H9 (cell line): ENCODE results near the gene LNP1. TPM values are rescaled to one million over a fixed set of nuclear protein-coding genes. Genes with fewer than 3 reads are reported as not detected.

Experiments used
- DNase-seq: peaks from one replicate; pipeline ENCODE4 v3.0.0-alpha.2; 2017
- H2AFZ ChIP-seq: one replicate; pipeline ENCODE4 v1.6.1; 2013; ENCODE audit warnings: mild to moderate bottlenecking, low read length, control low read depth, moderate library complexity
- H2AK5ac ChIP-seq: 2 replicates; pipeline ENCODE4 v1.6.1; 2013; ENCODE audit warnings: low read length, control low read depth, mixed read lengths; ENCODE audit not compliant: insufficient read length
- H2BK120ac ChIP-seq: one replicate; pipeline ENCODE4 v1.6.1; 2013; ENCODE audit warnings: low read depth, mild to moderate bottlenecking, low read length, control low read depth, inconsistent platforms; ENCODE audit not compliant: poor library complexity, severe bottlenecking
- H2BK12ac ChIP-seq: 2 replicates; pipeline ENCODE4 v1.6.1; 2013; ENCODE audit warnings: low read length, control low read depth, mixed read lengths, low read depth; ENCODE audit not compliant: insufficient read length
- H2BK15ac ChIP-seq: 2 replicates; pipeline ENCODE4 v1.6.1; 2013; ENCODE audit warnings: low read depth, low read length, control low read depth
- H2BK20ac ChIP-seq: one replicate; pipeline ENCODE4 v1.6.1; 2013; ENCODE audit warnings: low read depth, mild to moderate bottlenecking, low read length, control low read depth, inconsistent platforms; ENCODE audit not compliant: poor library complexity, severe bottlenecking
- H2BK5ac ChIP-seq: 2 replicates; pipeline ENCODE4 v1.6.1; 2013; ENCODE audit warnings: low read length, control low read depth, mixed read lengths; ENCODE audit not compliant: insufficient read length
- H3K14ac ChIP-seq: 2 replicates; pipeline ENCODE4 v1.6.1; 2013; ENCODE audit warnings: low read length, control low read depth; ENCODE audit not compliant: insufficient read depth
- H3K18ac ChIP-seq: 2 replicates; pipeline ENCODE4 v1.6.1; 2013; ENCODE audit warnings: low read depth, mild to moderate bottlenecking, mixed read lengths, low read length, control low read depth; ENCODE audit not compliant: insufficient read length
- H3K23ac ChIP-seq: 2 replicates; pipeline ENCODE4 v1.6.1; 2013; ENCODE audit warnings: low read length, control low read depth, mixed read lengths, low read depth; ENCODE audit not compliant: insufficient read length
- H3K23me2 ChIP-seq: 2 replicates; pipeline ENCODE4 v1.6.1; 2013; ENCODE audit warnings: low read depth, mild to moderate bottlenecking, mixed read lengths, low read length, control low read depth; ENCODE audit not compliant: insufficient read length, poor library complexity, severe bottlenecking
- H3K27ac ChIP-seq: 2 replicates; pipeline ENCODE4 v1.5.1; 2013; ENCODE audit warnings: low read length, control low read depth, mixed read lengths, low read depth; ENCODE audit not compliant: insufficient read length
- H3K27me3 ChIP-seq: 2 replicates; pipeline ENCODE4 v1.6.1; 2013; ENCODE audit warnings: low read length, control low read depth, inconsistent platforms; ENCODE audit not compliant: insufficient read depth
- H3K4ac ChIP-seq: 2 replicates; pipeline ENCODE4 v1.6.1; 2013; ENCODE audit warnings: low read depth, mild to moderate bottlenecking, control low read depth, inconsistent platforms, low read length, moderate library complexity
- H3K4me1 ChIP-seq: 2 replicates; pipeline ENCODE4 v1.6.1; 2013; ENCODE audit warnings: low read length, control low read depth, inconsistent platforms; ENCODE audit not compliant: insufficient read depth
- H3K4me2 ChIP-seq: 2 replicates; pipeline ENCODE4 v1.6.1; 2013; ENCODE audit warnings: low read length, control low read depth, mixed read lengths; ENCODE audit not compliant: insufficient read length, insufficient read depth
- H3K56ac ChIP-seq: 2 replicates; pipeline ENCODE4 v1.6.1; 2013; ENCODE audit warnings: low read depth, mild to moderate bottlenecking, mixed read lengths, low read length, control low read depth; ENCODE audit not compliant: insufficient read length
- H3K79me1 ChIP-seq: 2 replicates; pipeline ENCODE4 v1.6.1; 2013; ENCODE audit warnings: low read depth, mild to moderate bottlenecking, moderate library complexity, low read length, control low read depth, inconsistent platforms; ENCODE audit not compliant: insufficient read depth, poor library complexity, severe bottlenecking
- H3K79me2 ChIP-seq: 2 replicates; pipeline ENCODE4 v1.6.1; 2013; ENCODE audit warnings: low read length, control low read depth, inconsistent platforms; ENCODE audit not compliant: insufficient read depth
- H3K9ac ChIP-seq: 2 replicates; pipeline ENCODE4 v1.6.1; 2013; ENCODE audit warnings: low read length, control low read depth, mixed read lengths; ENCODE audit not compliant: insufficient read length; ENCODE audit errors: extremely low read depth
- H3K9me3 ChIP-seq: one replicate; pipeline ENCODE4 v1.6.1; 2013; ENCODE audit warnings: low read depth, low read length, inconsistent platforms; ENCODE audit not compliant: control insufficient read depth
- H3T11ph ChIP-seq: one replicate; pipeline ENCODE4 v1.6.1; 2013; ENCODE audit warnings: mild to moderate bottlenecking, low read length, control low read depth, inconsistent platforms
- H4K20me1 ChIP-seq: one replicate; pipeline ENCODE4 v1.6.1; 2013; ENCODE audit not compliant: control insufficient read depth, insufficient read length, insufficient read depth
- H4K5ac ChIP-seq: 2 replicates; pipeline ENCODE4 v1.6.1; 2013; ENCODE audit warnings: low read depth, mild to moderate bottlenecking, mixed read lengths, low read length, control low read depth; ENCODE audit not compliant: insufficient read length
- H4K8ac ChIP-seq: replicated peaks from 2 replicates; pipeline ENCODE4 v1.6.1; 2013; ENCODE audit warnings: low read length, control low read depth, mixed read lengths, low read depth; ENCODE audit not compliant: insufficient read length
- H4K91ac ChIP-seq: 2 replicates; pipeline ENCODE4 v1.6.1; 2013; ENCODE audit warnings: low read depth, mild to moderate bottlenecking, moderate library complexity, mixed read lengths, low read length, control low read depth; ENCODE audit not compliant: insufficient read length
- H3K27ac Mint-ChIP-seq, 3 experiments: 2 replicates in 2 of 3; 3 replicates in 1 of 3; pipeline ENCODE4 v1.8.0; 2020 to 2021; ENCODE audit warnings: mixed read lengths in 3 of 3, mild to moderate bottlenecking in 1 of 3, moderate library complexity in 1 of 3
- H3K27me3 Mint-ChIP-seq: 2 replicates; pipeline ENCODE4 v1.8.0; 2021; ENCODE audit warnings: low read depth, mild to moderate bottlenecking, moderate library complexity, mixed read lengths
- H3K36me3 Mint-ChIP-seq, 3 experiments: 2 replicates in 2 of 3; 3 replicates in 1 of 3; pipeline ENCODE4 v1.8.0; 2020 to 2021; ENCODE audit warnings: low read depth in 3 of 3, mixed read lengths in 3 of 3; ENCODE audit not compliant: insufficient read depth in 1 of 3
- H3K4me1 Mint-ChIP-seq, 2 experiments: 2 replicates each; pipeline ENCODE4 v1.8.0; 2020; ENCODE audit warnings: mixed read lengths in 2 of 2
- H3K4me3 Mint-ChIP-seq, 2 experiments: 2 replicates in 1 of 2; 3 replicates in 1 of 2; pipeline ENCODE4 v1.8.0; 2020 to 2021; ENCODE audit warnings: mild to moderate bottlenecking in 2 of 2, mixed read lengths in 2 of 2, moderate library complexity in 1 of 2
- H3K9me3 Mint-ChIP-seq, 2 experiments: 2 replicates in 1 of 2; 3 replicates in 1 of 2; pipeline ENCODE4 v1.8.0; 2020; ENCODE audit warnings: mild to moderate bottlenecking in 2 of 2, mixed read lengths in 2 of 2, moderate library complexity in 1 of 2
- CTCF ChIP-seq: fragments of 200-600 bp; sonication (generic); conservative IDR thresholded peaks from 3 replicates; pipeline ENCODE4 v1.8.0; 2021; ENCODE audit warnings: antibody characterized with exemption, mild to moderate bottlenecking
- WGBS: extraction: QIAGEN DNeasy Blood & Tissue Kit; methylation state at CpG from one replicate; pipeline ENCODE4 v1.1.7; 2013; ENCODE audit warnings: missing lambda C conversion rate, low lambda C conversion rate, mixed read lengths; ENCODE audit not compliant: insufficient read length; ENCODE audit errors: extremely low coverage; 5-methylcytosine and 5-hydroxymethylcytosine counted together
- total RNA-seq: library from RNA; stranded (reverse); gene quantifications from 2 replicates; pipeline ENCODE4 v1.2.1, GENCODE V29; 2021

The LNP1 gene
- total RNA-seq, 1 experiment from 2014 or later = 4.1 TPM

DNA sequence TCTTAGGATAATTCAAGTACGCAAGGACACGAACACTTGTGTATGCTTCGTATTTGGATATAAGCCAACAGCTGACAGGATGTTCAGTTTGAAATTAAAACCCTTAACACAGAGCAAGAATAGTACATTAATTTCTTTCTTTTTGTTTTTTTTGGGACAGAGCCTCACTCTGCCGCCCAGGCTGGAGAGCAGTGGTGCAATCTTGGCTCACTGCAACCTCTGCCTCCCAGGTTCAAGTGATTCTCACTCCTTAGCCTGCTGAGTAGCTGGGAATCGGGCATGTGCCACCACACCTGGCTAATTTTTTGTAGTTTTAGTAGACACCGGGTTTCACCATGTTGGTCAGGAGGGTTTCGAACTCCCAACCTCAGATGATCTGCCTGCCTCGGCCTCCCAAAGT is 32.9 kb upstream of the LNP1 start:
- Mint-ChIP-seq H3K27ac (no peak overlapping the region), H3K4me1 (peaks cover 0 to 6% of the 10 kb centered on the region in 2 experiments; a peak in 1 of 4 replicates), H3K4me3 (no peak overlapping the region), H3K36me3 (peaks cover 18 to 77% (median 52%) of the 10 kb centered on the region in 3 experiments; a peak in 6 of 7 replicates), H3K27me3 (no peaks in the 10 kb centered on the region), H3K9me3 (no peaks in the 10 kb centered on the region)
- Histone ChIP-seq H3K14ac (no peak overlapping the region), H3K18ac (no peak overlapping the region), H3K27ac (no peak overlapping the region), H2BK5ac (no peak overlapping the region), H4K5ac (no peak overlapping the region), H3K23me2 (no peaks in the 10 kb centered on the region), H3K9me3 (no peaks in the 10 kb centered on the region), H3K27me3 (no peaks in the 10 kb centered on the region), H2BK20ac (no peak overlapping the region), H4K8ac (no peak overlapping the region), H3K23ac (no peak overlapping the region), H2AFZ (no peak overlapping the region), H3T11ph (no peak overlapping the region), H3K79me2 (no peaks in the 10 kb centered on the region), H4K91ac (no peak overlapping the region), H2BK120ac (no peak overlapping the region), H3K56ac (no peak overlapping the region), H3K79me1 (no peaks in the 10 kb centered on the region), H3K9ac (no peak overlapping the region), H3K4me2 (no peak overlapping the region), H2AK5ac (no peak overlapping the region), H2BK15ac (no peak overlapping the region), H3K4me1 (no peaks in the 10 kb centered on the region), H4K20me1 (no peaks in the 10 kb centered on the region), H2BK12ac (no peak overlapping the region), H3K4ac (no peak overlapping the region)
- DNase-seq = no peak
- no CpG with 5 or more reads among the region's 8 CpGs for WGBS
- no peak for TF ChIP-seq CTCF
